GM12873 (cell line): ENCODE measurements around the gene CABLES1.

Experiments used
- TF ChIP-seq, protein P1 (sequence below): IDR thresholded peaks from 2 replicates; pipeline ENCODE4 v1.5.1; 2012; ENCODE audit warnings: low read depth, mild to moderate bottlenecking, moderate library complexity, low read length, control low read depth; ENCODE audit not compliant: insufficient read depth; ENCODE audit errors: missing control alignments

Gene CABLES1

GRCh38 chr18:23106575-23106974, 28.7 kb upstream of the CABLES1 start:
- TF ChIP-seq, protein P1, sequence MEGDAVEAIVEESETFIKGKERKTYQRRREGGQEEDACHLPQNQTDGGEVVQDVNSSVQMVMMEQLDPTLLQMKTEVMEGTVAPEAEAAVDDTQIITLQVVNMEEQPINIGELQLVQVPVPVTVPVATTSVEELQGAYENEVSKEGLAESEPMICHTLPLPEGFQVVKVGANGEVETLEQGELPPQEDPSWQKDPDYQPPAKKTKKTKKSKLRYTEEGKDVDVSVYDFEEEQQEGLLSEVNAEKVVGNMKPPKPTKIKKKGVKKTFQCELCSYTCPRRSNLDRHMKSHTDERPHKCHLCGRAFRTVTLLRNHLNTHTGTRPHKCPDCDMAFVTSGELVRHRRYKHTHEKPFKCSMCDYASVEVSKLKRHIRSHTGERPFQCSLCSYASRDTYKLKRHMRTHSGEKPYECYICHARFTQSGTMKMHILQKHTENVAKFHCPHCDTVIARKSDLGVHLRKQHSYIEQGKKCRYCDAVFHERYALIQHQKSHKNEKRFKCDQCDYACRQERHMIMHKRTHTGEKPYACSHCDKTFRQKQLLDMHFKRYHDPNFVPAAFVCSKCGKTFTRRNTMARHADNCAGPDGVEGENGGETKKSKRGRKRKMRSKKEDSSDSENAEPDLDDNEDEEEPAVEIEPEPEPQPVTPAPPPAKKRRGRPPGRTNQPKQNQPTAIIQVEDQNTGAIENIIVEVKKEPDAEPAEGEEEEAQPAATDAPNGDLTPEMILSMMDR = no peak

DNA sequence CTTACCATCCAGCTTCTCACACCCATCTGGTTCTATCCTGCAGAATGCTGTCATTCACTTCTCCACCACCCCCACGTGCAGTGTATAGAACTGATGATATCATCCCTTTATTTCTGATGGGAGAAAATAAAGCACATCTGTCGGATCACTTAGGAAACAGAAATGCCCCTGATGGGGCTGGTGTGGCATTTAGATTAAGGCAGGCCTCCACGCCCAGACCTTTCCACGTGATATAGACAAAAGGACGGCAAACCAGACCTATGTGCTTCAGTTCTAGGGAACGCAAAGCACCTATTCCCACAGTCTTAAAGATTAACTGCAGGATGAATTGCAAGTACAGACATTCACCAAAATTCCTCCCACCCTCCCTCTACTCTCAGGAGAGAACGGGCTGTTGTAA, 27.6 kb upstream of the CABLES1 start:
- TF ChIP-seq, protein P1 = no peak

DNA sequence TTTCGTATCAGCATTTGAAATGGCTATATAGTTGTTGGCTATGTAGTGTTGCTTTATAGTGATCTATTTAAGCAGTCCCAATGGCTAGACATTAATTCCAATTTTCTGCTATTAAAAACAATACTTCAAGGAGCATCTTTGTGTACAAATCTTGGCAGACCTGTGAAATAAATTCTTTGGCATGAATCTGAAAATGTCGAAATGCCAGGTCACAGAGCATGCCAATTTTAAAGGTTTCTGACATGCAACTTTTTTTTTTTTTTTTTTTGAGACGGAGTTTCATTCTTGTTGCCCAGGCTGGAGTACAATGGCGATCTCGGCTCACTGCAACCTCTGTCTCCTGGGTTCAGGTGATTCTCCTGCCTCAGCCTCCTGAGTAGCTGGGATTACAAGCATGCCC, 26.8 kb upstream of the CABLES1 start:
- TF ChIP-seq, protein P1 = no peak

GRCh38 chr18:23113576-23113975, 21.7 kb upstream of the CABLES1 start:
- TF ChIP-seq, protein P1 = no peak

GRCh38 chr18:23114171-23114881, 21.0 kb upstream of the CABLES1 start:
- TF ChIP-seq, protein P1 = no peak

DNA sequence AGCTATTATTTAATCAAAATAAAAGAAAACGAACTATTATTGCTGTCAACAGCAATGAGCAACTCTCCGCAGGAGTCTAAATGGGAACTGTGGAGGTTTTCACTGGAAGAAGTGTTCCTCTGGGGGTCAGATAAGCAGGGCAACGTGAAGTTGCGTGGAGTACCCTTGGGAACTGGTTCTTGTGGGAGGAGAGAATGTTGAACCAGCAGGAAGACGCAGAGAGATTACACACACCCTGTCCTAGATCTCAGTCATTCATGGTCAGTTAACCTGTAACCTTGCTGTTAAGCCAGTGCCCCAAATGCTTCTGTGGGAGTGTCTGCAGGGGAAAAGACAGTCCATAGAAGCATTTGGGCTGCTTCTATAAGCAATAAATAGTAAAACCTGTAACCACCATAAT, 20.4 kb upstream of the CABLES1 start:
- TF ChIP-seq, protein P1 = no peak

DNA sequence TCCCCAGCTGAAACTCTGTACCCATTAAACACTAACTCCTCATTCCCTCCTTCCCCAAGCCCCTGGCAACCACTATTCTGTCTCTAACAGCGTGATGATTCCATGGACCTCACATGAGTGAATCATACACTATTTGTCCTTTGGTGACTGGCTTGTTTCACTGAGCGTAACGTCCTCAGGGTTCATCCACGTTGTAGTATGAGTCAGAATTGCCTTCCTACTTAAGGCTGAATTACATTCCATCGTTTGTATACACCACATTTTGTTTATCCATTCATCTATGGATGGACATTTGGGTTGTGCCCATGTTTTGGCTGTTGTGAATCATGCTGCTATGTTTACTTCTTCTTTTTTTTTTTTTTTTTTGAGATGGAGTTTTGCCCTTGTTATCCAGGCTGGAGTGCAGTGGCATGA, 19.6 kb upstream of the CABLES1 start:
- TF ChIP-seq, protein P1 = no peak
